PFSK-1 (cell line): ENCODE measurements around the gene DNER.

Experiments used
- FOXP2 ChIP-seq: optimal IDR thresholded peaks from 2 replicates; pipeline ENCODE3; 2011; ENCODE audit warnings: borderline replicate concordance, control low read depth, inconsistent platforms; ENCODE audit not compliant: insufficient read depth; ENCODE audit errors: extremely low read length, extremely low read depth
- POLR2AphosphoS5 ChIP-seq: IDR thresholded peaks from 2 replicates; pipeline ENCODE4 v1.6.1; 2012; ENCODE audit warnings: low read depth, mild to moderate bottlenecking, control low read depth, low read length, moderate library complexity
- REST ChIP-seq, 2 experiments: IDR thresholded peaks; 2 replicates each; pipeline versions ENCODE4 v1.6.1 to v1.8.0; 2011 to 2012; ENCODE audit warnings: low read depth in 2 of 2, low read length in 2 of 2, control low read depth in 1 of 2, inconsistent platforms in 1 of 2, mild to moderate bottlenecking in 1 of 2, moderate library complexity in 1 of 2; ENCODE audit not compliant: insufficient read depth in 1 of 2
- SIN3A ChIP-seq: IDR thresholded peaks from 2 replicates; pipeline ENCODE4 v1.6.1; 2012; ENCODE audit warnings: mild to moderate bottlenecking, low read length, moderate library complexity, borderline replicate concordance; ENCODE audit not compliant: insufficient read depth
- TAF1 ChIP-seq: IDR thresholded peaks from 2 replicates; pipeline ENCODE4 v1.6.1; 2012; ENCODE audit warnings: low read length, control low read depth, borderline replicate concordance; ENCODE audit not compliant: insufficient read depth

The DNER gene

GRCh38 chr2:229372207-229372606 is 342.1 kb downstream of the DNER start:
- TF ChIP-seq POLR2AphosphoS5: no peak
- no peak for TF ChIP-seq REST (IDR thresholded peaks at IDR 0.05; ENCODE audit: insufficient read depth in 1 of 2, low read depth in 2 of 2, low read length in 2 of 2)
- no peak for TF ChIP-seq SIN3A
- TF ChIP-seq TAF1: no peak
- no peak for TF ChIP-seq FOXP2

- no peak for TF ChIP-seq REST (IDR thresholded peaks at IDR 0.05; ENCODE audit: insufficient read depth in 1 of 2, low read depth in 2 of 2, low read length in 2 of 2)
- TF ChIP-seq POLR2AphosphoS5: no peak
- no peak for TF ChIP-seq TAF1
- TF ChIP-seq FOXP2: no peak
- no peak for TF ChIP-seq SIN3A
Measured at GRCh38 chr2:229371086-229371485, 343.3 kb downstream of the DNER start.

- TF ChIP-seq SIN3A (no peak), POLR2AphosphoS5 (no peak), REST (IDR thresholded peaks at IDR 0.05; ENCODE audit: insufficient read depth in 1 of 2, low read depth in 2 of 2, low read length in 2 of 2) (no peak), FOXP2 (no peak), TAF1 (no peak)
Measured at GRCh38 chr2:229370509-229370908, 343.8 kb downstream of the DNER start.

- TF ChIP-seq SIN3A (no peak), FOXP2 (no peak), POLR2AphosphoS5 (no peak), REST (IDR thresholded peaks at IDR 0.05; ENCODE audit: insufficient read depth in 1 of 2, low read depth in 2 of 2, low read length in 2 of 2) (no peak), TAF1 (no peak)
Measured at GRCh38 chr2:229363185-229363814, 351.1 kb downstream of the DNER start.

- no peak for TF ChIP-seq TAF1
Measured at GRCh38 chr2:229350883-229351282, 363.5 kb downstream of the DNER start.
